A549 (cell line): ENCODE data around the gene MEGF8. TPM values are rescaled to one million over a fixed set of nuclear protein-coding genes. Genes with fewer than 3 reads are reported as not detected.

ENCODE experiments used
- ATAC-seq, 2 experiments: fragments of 200-7000 bp in 1 of 2; fragments of >200 bp in 1 of 2; cut with Nextera tagmentation in 1 of 2; cut with Tn5 transposase in 1 of 2; 3 replicates each; pipeline versions ENCODE4 v1.8.0 to v1.9.1; 2018 to 2020; ENCODE audit warnings: mild to moderate bottlenecking in 1 of 2, moderate library complexity in 1 of 2
- CTCF ChIA-PET: fragments of 300-600 bp; sonication (Branson Sonifier 250); formaldehyde crosslinking; extraction: SDS; loops from one replicate; lab custom pipeline; 2021; ENCODE audit warnings: antibody characterized with exemption, inconsistent platforms; lab: Yijun Ruan, JAX
- POLR2A ChIA-PET: fragments of 350-600 bp; formaldehyde crosslinking; extraction: SDS; loops from one replicate; lab custom pipeline; 2021; ENCODE audit warnings: antibody characterized with exemption, inconsistent platforms; lab: Yijun Ruan, JAX
- DNase-seq, 2 experiments: peaks; one replicate each; pipeline versions ENCODE4 v3.0.0 to v3.0.0-alpha.2; 2011 to 2016; ENCODE audit warnings: low read depth in 1 of 2, low spot score in 1 of 2
- FAIRE-seq: peaks from 2 replicates; lab custom pipeline; 2011; peaks lifted over from hg19 to GRCh38; lab: Jason Lieb, UNC
- H3K27ac ChIP-seq, 2 experiments: fragments of >200 bp; sonication (Bioruptor Twin); formaldehyde crosslinking; 3 replicates each; pipeline ENCODE4 v1.5.1; 2016 to 2017
- H3K4me1 ChIP-seq: fragments of >200 bp; sonication (Bioruptor Twin); formaldehyde crosslinking; 3 replicates; pipeline ENCODE4 v1.6.1; 2016
- H3K4me2 ChIP-seq: fragments of >200 bp; sonication (Bioruptor Twin); formaldehyde crosslinking; 3 replicates; pipeline ENCODE4 v1.6.1; 2016
- H3K4me3 ChIP-seq: fragments of >200 bp; sonication (Bioruptor Twin); formaldehyde crosslinking; 3 replicates; pipeline ENCODE4 v1.5.1; 2016
- H3K9me3 ChIP-seq: fragments of >200 bp; sonication (Bioruptor Twin); formaldehyde crosslinking; 3 replicates; pipeline ENCODE4 v1.6.1; 2016
- BHLHE40 ChIP-seq: IDR thresholded peaks from 2 replicates; pipeline ENCODE4 v1.6.1; 2012; ENCODE audit warnings: low read depth, low read length, inconsistent platforms
- CEBPB ChIP-seq, 2 experiments: fragments of >200 bp in 1 of 2; sonication (Bioruptor Twin) in 1 of 2; formaldehyde crosslinking in 1 of 2; IDR thresholded peaks; 2 replicates each; pipeline ENCODE4 v1.6.1; 2012 to 2016
- CHD2 ChIP-seq: fragments of 150-350 bp; IDR thresholded peaks from 2 replicates; pipeline ENCODE4 v1.6.1; 2014; ENCODE audit warnings: low read length; ENCODE audit not compliant: partially characterized antibody
- CHD4 ChIP-seq: fragments of 200-600 bp; sonication (generic); IDR thresholded peaks from 2 replicates; pipeline ENCODE4 v1.6.1; 2016; ENCODE audit warnings: antibody characterized with exemption, mild to moderate bottlenecking, borderline replicate concordance
- ELK1 ChIP-seq: fragments of 150-350 bp; IDR thresholded peaks from 2 replicates; pipeline ENCODE4 v1.6.1; 2014; ENCODE audit warnings: low read depth, mild to moderate bottlenecking, low read length
- ESRRA ChIP-seq: fragments of 150-350 bp; IDR thresholded peaks from 2 replicates; pipeline ENCODE4 v1.6.1; 2014; ENCODE audit warnings: mild to moderate bottlenecking, low read length, borderline replicate concordance
- GATA3 ChIP-seq: IDR thresholded peaks from 2 replicates; pipeline ENCODE4 v1.6.1; 2012; ENCODE audit warnings: borderline replicate concordance
- JUNB ChIP-seq: fragments of >200 bp; sonication (Bioruptor Twin); formaldehyde crosslinking; IDR thresholded peaks from 2 replicates; pipeline ENCODE4 v1.6.1; 2016
- KDM1A ChIP-seq: fragments of 200-600 bp; sonication (generic); IDR thresholded peaks from 2 replicates; pipeline ENCODE4 v1.6.1; 2016; ENCODE audit warnings: low read depth, mild to moderate bottlenecking
- KDM5A ChIP-seq: fragments of 200-600 bp; sonication (generic); IDR thresholded peaks from 2 replicates; pipeline ENCODE4 v1.6.1; 2016; ENCODE audit warnings: antibody characterized with exemption, mild to moderate bottlenecking
- MAZ ChIP-seq: fragments of 150-350 bp; IDR thresholded peaks from 2 replicates; pipeline ENCODE4 v1.6.1; 2014; ENCODE audit warnings: antibody characterized with exemption, low read depth, low read length, borderline replicate concordance
- MYC ChIP-seq: IDR thresholded peaks from 2 replicates; pipeline ENCODE4 v1.6.1; 2012; ENCODE audit warnings: mild to moderate bottlenecking, inconsistent platforms, low read length, improper control_type of control experiment, borderline replicate concordance
- NPAS2 ChIP-seq: fragments of 250-450 bp; sonication (Bioruptor Pico); IDR thresholded peaks from 2 replicates; pipeline ENCODE4 v1.8.0; 2022; ENCODE audit warnings: mild to moderate bottlenecking, moderate library complexity, borderline replicate concordance
- NR3C1 ChIP-seq: fragments of >200 bp; sonication (Bioruptor Twin); formaldehyde crosslinking; IDR thresholded peaks from 3 replicates; pipeline ENCODE4 v1.6.1; 2017
- POLR2A ChIP-seq: IDR thresholded peaks from 2 replicates; pipeline ENCODE4 v1.6.1; 2012; ENCODE audit warnings: mild to moderate bottlenecking, low read length
- RFX5 ChIP-seq: fragments of 450-650 bp; IDR thresholded peaks from 2 replicates; pipeline ENCODE4 v1.7.1; 2014; ENCODE audit warnings: antibody characterized with exemption, mild to moderate bottlenecking, moderate library complexity
- RNF2 ChIP-seq: fragments of 200-600 bp; sonication (generic); IDR thresholded peaks from 2 replicates; pipeline ENCODE4 v1.6.1; 2016; ENCODE audit warnings: low read depth, mild to moderate bottlenecking, antibody characterized with exemption, moderate library complexity, borderline replicate concordance
- SMC3 ChIP-seq: fragments of >200 bp; sonication (Bioruptor Twin); formaldehyde crosslinking; IDR thresholded peaks from 3 replicates; pipeline ENCODE4 v1.6.1; 2018; ENCODE audit warnings: inconsistent platforms
- USF2 ChIP-seq: fragments of 450-650 bp; IDR thresholded peaks from 2 replicates; pipeline ENCODE4 v1.6.1; 2014; ENCODE audit warnings: antibody characterized with exemption
- ZNF302 ChIP-seq: fragments of 250-450 bp; sonication (Bioruptor Pico); IDR thresholded peaks from 2 replicates; pipeline ENCODE4 v1.9.0; 2021; ENCODE audit warnings: inconsistent platforms, mild to moderate bottlenecking, moderate library complexity
- WGBS: methylation state at CpG from one replicate; pipeline ENCODE4 v1.1.6; 2017; ENCODE audit errors: missing lambda C conversion rate; 5-methylcytosine and 5-hydroxymethylcytosine counted together
- polyA plus RNA-seq, 4 experiments: library from polyadenylated mRNA; depleted of rRNA in 3 of 4; stranded (reverse); fragments of >200 nt; fragmentation: RNase III in 1 of 4; extraction: RNeasy Plus Mini Kit Qiagen cat#74134 plus additional on column Dnase treatment in 1 of 4; gene quantifications; 2 replicates in 3 of 4; 3 replicates in 1 of 4; pipeline ENCODE4 v1.2.3, GENCODE V29; 2011 to 2017

Gene MEGF8
- polyA plus RNA-seq, 2 of the 4 experiments (the other 2 are of a cell fraction): 10.4 to 27.2 TPM

- H3K27ac ChIP-seq: no peak overlapping the region
- H3K4me3 ChIP-seq: no peak overlapping the region
- H3K4me1 ChIP-seq: peaks cover 19% of the 10 kb centered on the region; the same call in 2 of the 3 replicates
- WGBS: 85% methylated on average over 5 of the region's 5 CpGs
- no peak for DNase-seq
- H3K9me3 ChIP-seq: no peaks in the 10 kb centered on the region
- TF ChIP-seq NR3C1 (no peak), RFX5 (no peak)
- ChIA-PET CTCF (interaction anchor here (0.7 to 2.7 kb wide), 18 partner anchors 9 to 226 kb away, joined by 3 to 12 read pairs (median 4); no protein-coding TSS in a partner anchor), POLR2A (no interaction called here)
- FAIRE-seq: no peak
- peak overlapping the region; percentile 83; the same call in 2 of the 3 replicates for H3K4me2 ChIP-seq
- ATAC-seq: no peak
These were observed 1.9 kb downstream of the MEGF8 start for GRCh38 chr19:42327381-42327780.

- no peak for DNase-seq
- POLR2A ChIA-PET: no interaction called here
- TF ChIP-seq GATA3 (no peak), CHD4 (no peak), RNF2 (no peak), KDM1A (no peak), CEBPB (IDR thresholded peaks at IDR 0.05) (no peak), CHD2 (no peak), NPAS2 (CRISPR knock-in tag) (no peak), SMC3 (no peak), ZNF302 (CRISPR knock-in tag) (no peak)
- no peak overlapping the region for H3K27ac ChIP-seq
- WGBS: 75% methylated on average over 1 of the region's 1 CpG
- ATAC-seq: no peak
- H3K4me2 ChIP-seq: no peak overlapping the region
- H3K4me1 ChIP-seq: peaks cover 19% of the 10 kb centered on the region; the same call in 2 of the 3 replicates
- FAIRE-seq: no peak
- no peak overlapping the region for H3K4me3 ChIP-seq
- H3K9me3 ChIP-seq: no peaks in the 10 kb centered on the region
- CTCF ChIA-PET: interaction anchor here (0.5 to 2.7 kb wide), 18 partner anchors 8 to 321 kb away, joined by 3 to 12 read pairs (median 4); no protein-coding TSS in a partner anchor
These were observed 2.7 kb downstream of the MEGF8 start for GRCh38 chr19:42328106-42328505.

GRCh38 chr19:42328854-42329253 is 3.4 kb downstream of the MEGF8 start:
- DNase-seq (no peak), ATAC-seq (no peak), FAIRE-seq (no peak)
- WGBS: 56% methylated on average over 2 of the region's 2 CpGs
- Histone ChIP-seq H3K4me3 (no peak overlapping the region), H3K4me1 (peaks cover 19% of the 10 kb centered on the region; the same call in 2 of the 3 replicates), H3K9me3 (no peaks in the 10 kb centered on the region), H3K4me2 (no peak overlapping the region), H3K27ac (no peak overlapping the region)
- CTCF ChIA-PET: interaction anchor here (1.0 to 2.7 kb wide), 8 partner anchors 12 to 196 kb away, joined by 3 to 12 read pairs (median 5); partner anchors contain the start of gene GSK3A
- POLR2A ChIA-PET: no interaction called here
- TF ChIP-seq ESRRA (no peak), MYC (no peak), NR3C1 (no peak), POLR2A (no peak), MAZ (no peak), USF2 (no peak), ELK1 (no peak), BHLHE40 (no peak), JUNB (no peak), GATA3 (no peak), KDM5A (no peak), CHD2 (no peak)
